Measurements from ENCODE around the gene DGKQ.
A peak's percentile ranks its signal among the peaks of the same experiment; 100 is the strongest.

Gene DGKQ

DNA sequence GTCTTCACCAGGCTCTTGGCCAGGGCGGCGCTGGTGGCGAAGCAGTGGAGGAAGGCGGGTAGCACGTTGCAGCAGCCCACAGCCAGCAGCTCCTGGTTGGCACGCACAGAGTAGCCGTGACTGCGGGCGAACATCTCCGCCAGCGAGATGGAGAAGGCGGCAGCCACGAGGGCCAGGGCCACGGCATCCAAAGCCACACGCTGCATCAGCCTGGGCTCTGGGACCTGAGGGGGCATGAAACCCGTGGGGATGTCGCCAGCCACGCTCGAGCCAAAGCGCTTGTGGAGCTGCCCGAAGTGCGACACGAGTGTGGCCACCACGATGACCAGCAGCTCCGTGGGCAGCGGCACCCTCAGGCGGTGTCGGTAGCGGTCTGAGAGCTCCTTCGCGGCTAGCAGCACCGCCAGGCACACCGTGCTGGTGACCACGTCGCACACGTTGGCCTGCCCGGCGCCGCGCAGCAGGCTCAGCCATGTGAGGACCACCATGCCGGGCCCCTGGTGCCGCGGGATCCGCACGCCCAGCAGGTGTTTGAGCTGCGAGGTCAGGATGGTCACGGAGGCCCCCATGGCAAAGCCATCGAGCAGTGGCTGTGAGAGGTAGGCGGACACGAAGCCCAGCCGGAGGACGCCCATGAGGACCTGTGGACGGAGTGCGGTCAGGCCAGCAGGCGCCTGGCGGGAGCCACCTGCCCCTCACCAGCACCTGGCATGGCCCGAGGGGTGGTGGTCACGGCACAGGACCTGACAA is 16.5 kb upstream of the DGKQ start:
- Histone ChIP-seq H3K27me3 (ENCODE audit: low read depth, low read length) (no peaks in the 10 kb centered on the region), H2AFZ (ENCODE audit: low read depth, low read length) (no peak overlapping the region), H3K79me2 (ENCODE audit: low read length) (no peaks in the 10 kb centered on the region), H4K20me1 (ENCODE audit: insufficient read depth, low read length) (no peaks in the 10 kb centered on the region), H3K36me3 (replicated peaks; ENCODE audit: low read depth, low read length) (no peaks in the 10 kb centered on the region), H3K4me3 (ENCODE audit: low read length) (no peak overlapping the region), H3K4me1 (ENCODE audit: low read length) (peaks cover 33% of the 10 kb centered on the region), H3K27ac (ENCODE audit: low read length) (no peak overlapping the region), H3K4me2 (ENCODE audit: low read length) (no peak overlapping the region), H3K9me3 (ENCODE audit: insufficient read depth, low read length) (no peaks in the 10 kb centered on the region), H3K9ac (ENCODE audit: low read length) (no peak overlapping the region)
- TF ChIP-seq EZH2phosphoT487 (IDR thresholded peaks at IDR 0.05; ENCODE audit: low read depth), result no peak

DNA sequence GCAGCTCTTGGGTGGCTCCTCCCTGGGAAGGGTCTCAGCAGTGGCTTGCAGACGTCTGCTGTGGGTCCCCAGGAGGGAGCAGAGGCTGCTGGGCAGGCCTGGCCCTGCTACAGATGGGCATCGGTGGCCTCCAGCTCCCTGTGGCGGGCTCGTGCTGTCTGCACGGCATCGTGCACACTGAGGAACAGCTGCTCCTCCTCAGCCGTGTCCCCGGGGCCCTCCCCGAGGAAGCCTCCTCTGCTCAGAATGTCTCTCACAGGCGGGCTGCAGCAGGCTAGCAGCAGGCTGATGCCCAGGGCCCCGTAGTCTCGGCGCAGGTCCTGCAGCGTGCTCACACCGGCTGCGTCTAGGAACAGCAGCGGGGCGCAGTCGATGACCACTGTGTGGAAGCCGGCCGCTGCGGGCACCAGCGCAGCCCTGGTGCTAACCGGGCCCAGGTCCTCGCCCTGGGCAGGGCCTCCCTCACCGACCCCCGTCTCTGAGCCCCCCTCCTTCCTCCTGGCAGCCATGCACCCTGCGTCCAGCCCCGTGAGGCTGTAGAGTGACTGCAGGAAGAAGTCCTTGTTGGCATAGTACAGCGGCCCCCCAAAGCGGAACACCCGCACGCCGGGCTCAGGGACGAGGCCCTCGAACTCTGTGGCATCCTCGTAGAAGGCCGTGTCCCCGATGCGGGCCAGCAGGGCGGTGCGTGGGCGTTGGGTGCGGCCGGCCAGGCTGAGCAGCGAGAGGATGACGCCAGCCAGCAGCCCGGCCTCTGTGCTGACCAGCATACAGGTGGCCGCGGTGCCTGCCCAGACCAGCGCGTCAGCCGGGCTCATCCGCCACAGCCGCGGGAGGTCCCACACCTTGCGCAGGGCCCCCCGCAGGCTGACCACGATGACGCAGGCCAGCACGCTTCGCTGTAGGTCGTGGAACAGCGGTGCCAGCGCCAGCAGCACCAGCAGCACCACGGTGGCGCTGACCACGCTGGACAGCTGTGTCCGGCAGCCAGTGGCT is 15.7 kb upstream of the DGKQ start:
- TF ChIP-seq EZH2phosphoT487 (IDR thresholded peaks at IDR 0.05; ENCODE audit: low read depth), result no peak
- TF ChIP-seq, protein P1, sequence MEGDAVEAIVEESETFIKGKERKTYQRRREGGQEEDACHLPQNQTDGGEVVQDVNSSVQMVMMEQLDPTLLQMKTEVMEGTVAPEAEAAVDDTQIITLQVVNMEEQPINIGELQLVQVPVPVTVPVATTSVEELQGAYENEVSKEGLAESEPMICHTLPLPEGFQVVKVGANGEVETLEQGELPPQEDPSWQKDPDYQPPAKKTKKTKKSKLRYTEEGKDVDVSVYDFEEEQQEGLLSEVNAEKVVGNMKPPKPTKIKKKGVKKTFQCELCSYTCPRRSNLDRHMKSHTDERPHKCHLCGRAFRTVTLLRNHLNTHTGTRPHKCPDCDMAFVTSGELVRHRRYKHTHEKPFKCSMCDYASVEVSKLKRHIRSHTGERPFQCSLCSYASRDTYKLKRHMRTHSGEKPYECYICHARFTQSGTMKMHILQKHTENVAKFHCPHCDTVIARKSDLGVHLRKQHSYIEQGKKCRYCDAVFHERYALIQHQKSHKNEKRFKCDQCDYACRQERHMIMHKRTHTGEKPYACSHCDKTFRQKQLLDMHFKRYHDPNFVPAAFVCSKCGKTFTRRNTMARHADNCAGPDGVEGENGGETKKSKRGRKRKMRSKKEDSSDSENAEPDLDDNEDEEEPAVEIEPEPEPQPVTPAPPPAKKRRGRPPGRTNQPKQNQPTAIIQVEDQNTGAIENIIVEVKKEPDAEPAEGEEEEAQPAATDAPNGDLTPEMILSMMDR (IDR thresholded peaks at IDR 0.05; ENCODE audit: low read depth, low read length), result no peak
- Histone ChIP-seq H3K27ac (ENCODE audit: low read length) (no peak overlapping the region), H3K9me3 (ENCODE audit: insufficient read depth, low read length) (no peaks in the 10 kb centered on the region), H2AFZ (ENCODE audit: low read depth, low read length) (no peak overlapping the region), H3K4me2 (ENCODE audit: low read length) (no peak overlapping the region), H3K4me1 (ENCODE audit: low read length) (peaks cover 35% of the 10 kb centered on the region), H3K9ac (ENCODE audit: low read length) (no peak overlapping the region), H3K4me3 (ENCODE audit: low read length) (no peak overlapping the region), H3K36me3 (replicated peaks; ENCODE audit: low read depth, low read length) (no peaks in the 10 kb centered on the region), H3K79me2 (ENCODE audit: low read length) (no peaks in the 10 kb centered on the region), H3K27me3 (ENCODE audit: low read depth, low read length) (no peaks in the 10 kb centered on the region), H4K20me1 (ENCODE audit: insufficient read depth, low read length) (no peaks in the 10 kb centered on the region)

GRCh38 chr4:987624-988513 is 14.5 kb upstream of the DGKQ start:
- no peak overlapping the region; the same call in 1 of the 2 replicates for H2AFZ ChIP-seq (ENCODE audit: low read depth, low read length)
- TF ChIP-seq, protein P1 (IDR thresholded peaks at IDR 0.05; ENCODE audit: low read depth, low read length), result no peak
- no peak for TF ChIP-seq EZH2phosphoT487 (IDR thresholded peaks at IDR 0.05; ENCODE audit: low read depth)
- H3K4me2 ChIP-seq (ENCODE audit: low read length), result peak overlapping the region; percentile 93
- peak overlapping the region; percentile 80 for H3K9ac ChIP-seq (ENCODE audit: low read length)
- H3K27ac ChIP-seq (ENCODE audit: low read length), result no peak overlapping the region
- H3K4me1 ChIP-seq (ENCODE audit: low read length), result peaks cover 31% of the 10 kb centered on the region
- no peaks in the 10 kb centered on the region for H3K27me3 ChIP-seq (ENCODE audit: low read depth, low read length)
- H3K79me2 ChIP-seq (ENCODE audit: low read length), result no peaks in the 10 kb centered on the region
- no peaks in the 10 kb centered on the region for H3K9me3 ChIP-seq (ENCODE audit: insufficient read depth, low read length)
- H4K20me1 ChIP-seq (ENCODE audit: insufficient read depth, low read length), result no peaks in the 10 kb centered on the region
- H3K4me3 ChIP-seq (ENCODE audit: low read length), result peak overlapping the region; percentile 90
- no peaks in the 10 kb centered on the region for H3K36me3 ChIP-seq (replicated peaks; ENCODE audit: low read depth, low read length)

- Histone ChIP-seq H3K4me3 (ENCODE audit: low read length) (peak within 1 kb of the TSS; percentile 90), H3K9me3 (ENCODE audit: insufficient read depth, low read length) (no peaks in the 10 kb centered on the region), H3K9ac (ENCODE audit: low read length) (peak within 1 kb of the TSS; percentile 80), H2AFZ (ENCODE audit: low read depth, low read length) (peak within 1 kb of the TSS; percentile 91), H3K4me2 (ENCODE audit: low read length) (peak within 1 kb of the TSS; percentile 93), H3K36me3 (replicated peaks; ENCODE audit: low read depth, low read length) (no peaks in the 10 kb centered on the region), H3K4me1 (ENCODE audit: low read length) (peaks cover 23% of the 10 kb centered on the region), H3K27ac (ENCODE audit: low read length) (no peak within 1 kb of the TSS), H3K27me3 (ENCODE audit: low read depth, low read length) (no peaks in the 10 kb centered on the region), H4K20me1 (ENCODE audit: insufficient read depth, low read length) (no peaks in the 10 kb centered on the region), H3K79me2 (ENCODE audit: low read length) (no peaks in the 10 kb centered on the region)
- TF ChIP-seq EZH2phosphoT487 (IDR thresholded peaks at IDR 0.05; ENCODE audit: low read depth), result no peak
- TF ChIP-seq, protein P1 (IDR thresholded peaks at IDR 0.05; ENCODE audit: low read depth, low read length), result peak; percentile 62
Observed at GRCh38 chr4:986879-987623, 13.7 kb upstream of the DGKQ start, which contains the start of gene IDUA. IDUA (plus strand) TSS chr4:987044; CDS start chr4:987085, 41 bp downstream.
